GM12801 (cell line): ENCODE results near the gene VAV1.

Source experiments
- CTCF ChIP-seq: IDR thresholded peaks from one replicate; pipeline ENCODE4 v1.5.1; 2011; ENCODE audit warnings: control low read depth; ENCODE audit not compliant: insufficient read length; ENCODE audit errors: extremely low read depth

Gene VAV1

GRCh38 chr19:6875218-6875617 lies 102.7 kb downstream of the VAV1 start:
- TF ChIP-seq CTCF: no peak

GRCh38 chr19:6876748-6877147 lies 104.2 kb downstream of the VAV1 start:
- no peak for TF ChIP-seq CTCF

- no peak for TF ChIP-seq CTCF
Measured at GRCh38 chr19:6877766-6878165, 105.3 kb downstream of the VAV1 start.

GRCh38 chr19:6886277-6886897 lies 113.9 kb downstream of the VAV1 start:
- no peak for TF ChIP-seq CTCF

GRCh38 chr19:6887316-6887715 lies 114.8 kb downstream of the VAV1 start, which contains the start of gene ADGRE1:
ADGRE1 (plus strand) TSS chr19:6887579; CDS start chr19:6887609, 30 bp downstream.
- TF ChIP-seq CTCF: no peak

- TF ChIP-seq CTCF: no peak
Measured at GRCh38 chr19:6888967-6889366, 116.5 kb downstream of the VAV1 start.

GRCh38 chr19:6890401-6890913 lies 117.9 kb downstream of the VAV1 start:
- no peak for TF ChIP-seq CTCF
